OCI-M1 (cell line): ENCODE data around the gene POLK.
A peak's percentile ranks its signal among the peaks of the same experiment; 100 is the strongest.
"Not testable (repeated sequence)": the region's sequence is repeated elsewhere in the genome, so short reads cannot be mapped to it uniquely, and the experiment has no call there.

ENCODE experiments used
- DNase-seq: peaks from one replicate; lab custom pipeline; 2025; lab: John Stamatoyannopoulos, UW

Gene POLK

GRCh38 chr5:75550597-75550996 lies 38.9 kb downstream of the POLK start:
- DNase-seq: peak; percentile 10

DNA sequence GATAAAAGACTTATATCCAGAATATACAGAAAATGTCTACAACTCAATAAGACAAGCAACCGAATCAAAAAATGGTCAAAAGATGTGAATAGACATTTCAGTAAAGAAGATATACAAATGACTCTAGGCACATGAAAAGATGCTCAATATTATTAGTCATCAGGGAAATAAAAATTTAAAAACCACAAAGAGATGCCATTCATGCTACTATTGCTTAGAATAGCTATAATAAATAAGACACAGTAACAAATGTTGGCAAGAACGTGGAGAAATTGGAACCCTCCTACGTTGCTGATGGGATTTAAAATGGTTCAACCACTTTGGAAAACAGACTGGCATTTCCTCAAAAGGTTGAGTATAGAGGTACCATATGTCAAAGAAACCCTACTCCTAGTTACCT lies 39.8 kb downstream of the POLK start:
- DNase-seq: no peak

DNA sequence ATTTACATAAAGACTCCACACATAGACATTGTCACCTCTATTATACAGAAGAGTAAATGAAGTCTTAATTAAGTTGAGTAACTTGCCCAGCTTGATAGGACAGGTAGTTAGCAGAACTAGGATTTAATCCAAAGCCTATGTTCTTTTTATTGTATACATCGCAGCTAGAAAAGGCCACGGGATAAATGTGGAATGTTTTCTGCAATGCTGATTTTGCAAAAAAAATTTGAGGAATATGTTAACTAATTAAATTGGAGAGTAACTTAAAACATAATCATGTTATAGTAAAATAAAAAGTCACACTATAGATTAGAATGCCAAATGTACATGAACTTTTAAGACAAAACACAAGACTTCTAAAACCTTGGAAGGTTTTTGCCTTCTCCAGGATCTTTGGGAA lies 41.1 kb downstream of the POLK start:
- DNase-seq: no peak

DNA sequence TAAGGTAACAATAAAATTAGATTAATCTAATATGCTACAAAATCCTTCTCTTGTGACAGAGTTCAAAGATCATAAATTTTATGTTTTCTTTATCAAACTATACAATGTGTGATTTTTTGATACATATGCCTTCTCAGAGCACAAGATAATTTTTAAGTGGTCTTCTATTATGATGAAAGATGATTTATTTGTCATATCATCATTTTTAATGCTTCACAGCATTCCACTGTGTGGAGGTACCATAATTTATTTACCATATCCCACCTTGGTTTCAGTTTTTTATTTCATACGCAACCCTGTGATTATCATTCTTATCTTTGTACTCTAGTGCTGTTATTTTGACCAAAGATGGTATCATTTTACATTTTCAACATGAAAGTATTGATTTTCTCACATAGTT lies 41.7 kb downstream of the POLK start:
- DNase-seq: no peak

GRCh38 chr5:75558221-75558620 lies 46.5 kb downstream of the POLK start:
- no peak for DNase-seq

DNA sequence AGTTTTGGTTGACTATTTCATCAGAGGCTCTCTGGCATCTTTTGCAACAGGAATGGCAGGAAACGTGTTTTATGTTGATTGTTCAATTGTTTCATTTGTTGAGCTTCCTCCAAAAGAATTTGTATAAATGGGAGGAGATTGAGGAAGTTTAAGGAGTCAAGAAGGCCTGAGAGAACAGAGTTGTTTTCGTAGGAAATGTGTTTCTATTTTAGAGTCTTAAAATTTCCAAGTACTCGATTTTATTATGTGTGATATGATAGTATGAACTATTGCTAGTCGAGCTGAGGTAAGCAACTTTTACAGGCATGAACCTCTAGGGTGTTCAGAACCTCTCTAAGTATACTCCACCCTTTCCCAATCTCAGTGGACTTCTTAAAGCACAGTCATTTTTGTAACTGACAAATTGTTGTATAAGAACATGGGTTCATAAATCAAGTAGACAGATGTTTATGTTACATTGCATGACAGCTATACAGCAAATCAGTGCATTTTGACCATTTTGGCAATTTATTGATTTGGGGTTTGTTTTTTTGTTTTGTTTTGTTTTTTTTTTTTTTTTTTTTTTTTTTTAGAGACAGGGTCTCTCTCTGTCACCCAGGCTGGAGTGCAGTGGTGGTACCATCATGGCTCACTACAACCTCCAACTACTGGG lies 47.4 kb downstream of the POLK start:
- DNase-seq: no peak

GRCh38 chr5:75560655-75561054 lies 49.0 kb downstream of the POLK start:
- DNase-seq: not testable (repeated sequence)

GRCh38 chr5:75565991-75566709 lies 54.5 kb downstream of the POLK start:
- not testable (repeated sequence) for DNase-seq

- peak; percentile 91 for DNase-seq
These were observed 55.1 kb downstream of the POLK start for GRCh38 chr5:75566710-75567309.

DNA sequence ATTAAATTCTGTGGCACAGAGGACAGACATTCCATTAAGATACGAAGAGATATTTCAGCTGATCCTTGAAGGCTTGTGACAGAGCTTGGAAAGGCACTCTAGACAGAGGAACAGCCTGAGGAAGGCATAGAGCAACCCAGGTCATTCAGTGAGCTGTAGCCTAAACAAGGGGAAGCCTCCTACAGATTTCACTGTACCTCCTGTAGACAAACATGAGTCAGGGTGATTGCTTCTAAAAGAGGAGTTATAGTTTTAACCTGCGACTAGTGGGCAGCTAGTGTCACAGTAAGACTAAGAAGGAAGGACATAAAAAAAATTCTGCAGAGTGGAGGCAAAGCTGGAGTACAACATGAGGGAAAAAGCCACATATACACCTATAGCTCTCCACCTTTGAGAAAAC lies 56.0 kb downstream of the POLK start:
- DNase-seq: peak; percentile 59

- DNase-seq: peak; percentile 43
These were observed 56.5 kb downstream of the POLK start for GRCh38 chr5:75568202-75568601.

- DNase-seq: peak; percentile 75
These were observed 59.9 kb downstream of the POLK start for GRCh38 chr5:75571547-75571946.

GRCh38 chr5:75574791-75575190 lies 63.1 kb downstream of the POLK start:
- DNase-seq: no peak

- not testable (repeated sequence) for DNase-seq
These were observed 66.6 kb downstream of the POLK start for GRCh38 chr5:75578280-75578679.

- peak; percentile 4 for DNase-seq
These were observed 73.0 kb downstream of the POLK start for GRCh38 chr5:75584641-75585040.

DNA sequence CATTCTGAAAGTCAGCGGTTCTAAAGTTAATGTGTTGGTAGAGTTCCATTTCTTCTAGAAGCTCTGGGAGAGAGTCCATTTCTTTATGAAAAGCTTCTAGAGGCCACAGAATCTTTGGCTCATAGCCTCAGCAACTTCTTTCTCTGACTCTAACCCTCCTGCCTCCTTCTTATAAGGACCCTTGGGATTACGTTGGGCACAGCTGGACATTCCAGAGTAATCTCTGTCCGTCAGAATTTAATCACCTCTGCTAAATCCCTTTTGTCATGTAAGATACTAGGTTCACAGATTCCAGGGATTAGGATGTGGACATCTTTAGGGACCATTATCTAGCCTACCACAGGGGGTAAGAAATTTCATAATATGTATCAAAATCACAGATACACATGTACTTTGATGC lies 77.0 kb downstream of the POLK start:
- no peak for DNase-seq

GRCh38 chr5:75600535-75600934 lies 88.8 kb downstream of the POLK start:
- no peak for DNase-seq

GRCh38 chr5:75601567-75601966 lies 89.9 kb downstream of the POLK start:
- no peak for DNase-seq

GRCh38 chr5:75601996-75602395 lies 90.3 kb downstream of the POLK start:
- no peak for DNase-seq

GRCh38 chr5:75603371-75603770 lies 91.7 kb downstream of the POLK start:
- DNase-seq: no peak

DNA sequence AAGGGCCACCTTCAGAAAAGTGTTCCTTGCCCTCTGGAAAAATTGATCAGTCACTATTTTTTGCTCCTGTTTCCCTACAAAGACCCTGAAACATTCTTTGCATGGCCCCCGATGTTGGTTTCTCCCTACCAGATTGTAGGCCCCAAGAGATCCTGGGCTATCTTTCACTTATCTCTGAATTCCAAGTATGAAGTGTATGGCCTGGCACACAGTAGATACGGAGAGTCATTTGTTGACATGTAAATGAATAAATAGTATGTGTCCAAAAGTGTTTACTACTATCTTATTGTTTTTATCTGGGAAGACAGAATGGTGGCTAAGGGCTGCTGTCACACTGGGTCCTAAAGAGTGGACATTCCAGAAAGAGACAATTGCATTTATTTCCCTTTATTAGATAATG lies 92.1 kb downstream of the POLK start:
- DNase-seq: no peak

DNA sequence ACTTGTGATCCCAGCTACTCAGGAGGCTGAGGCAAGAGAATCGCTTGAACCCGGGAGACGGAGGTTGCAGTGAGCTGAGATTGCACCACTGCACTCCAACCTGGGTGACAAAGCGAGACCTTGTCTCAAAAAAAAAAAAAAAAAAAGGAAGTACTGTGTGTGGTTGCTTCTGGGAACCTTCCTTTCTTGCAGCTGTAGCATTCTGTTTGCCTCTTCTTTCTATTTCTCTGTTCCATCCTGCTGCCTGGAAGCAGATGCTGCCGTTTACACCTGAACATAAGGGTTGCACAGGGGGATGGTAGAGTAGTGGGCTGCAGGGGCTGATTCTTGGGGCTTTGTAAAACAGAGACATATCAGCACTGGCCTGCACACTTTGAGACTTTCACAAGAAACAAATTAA lies 95.7 kb downstream of the POLK start:
- peak; percentile 23 for DNase-seq

- peak; percentile 54 for DNase-seq
These were observed 97.2 kb downstream of the POLK start for GRCh38 chr5:75608870-75609269.
